Sigmoid colon (tissue), 4 donors: ENCODE results near the gene SNCB.

Experiments used
- EP300 ChIP-seq, 4 donors: sonication (generic); formaldehyde crosslinking; IDR thresholded peaks; one replicate each; pipeline ENCODE4 v1.6.1; 2017; ENCODE audit warnings: antibody characterized with exemption in 4 of 4
- POLR2A ChIP-seq, 2 donors: fragments of 450-650 bp; IDR thresholded peaks; one replicate each; pipeline ENCODE4 v1.6.1; 2016; ENCODE audit warnings: antibody characterized with exemption in 2 of 2, mild to moderate bottlenecking in 2 of 2, moderate library complexity in 2 of 2
- POLR2AphosphoS5 ChIP-seq, 4 donors: sonication (generic); formaldehyde crosslinking; IDR thresholded peaks; one replicate each; pipeline ENCODE4 v1.6.1; 2017; ENCODE audit warnings: antibody characterized with exemption in 4 of 4
- TF ChIP-seq, protein P1 (sequence below), 4 experiments: fragments of 450-650 bp in 3 of 4; fragments of 200-600 bp in 1 of 4; IDR thresholded peaks; one replicate each; pipeline ENCODE4 v1.5.1; 2016 to 2019; ENCODE audit warnings: antibody characterized with exemption in 4 of 4, mild to moderate bottlenecking in 3 of 4, moderate library complexity in 2 of 4

DNA sequence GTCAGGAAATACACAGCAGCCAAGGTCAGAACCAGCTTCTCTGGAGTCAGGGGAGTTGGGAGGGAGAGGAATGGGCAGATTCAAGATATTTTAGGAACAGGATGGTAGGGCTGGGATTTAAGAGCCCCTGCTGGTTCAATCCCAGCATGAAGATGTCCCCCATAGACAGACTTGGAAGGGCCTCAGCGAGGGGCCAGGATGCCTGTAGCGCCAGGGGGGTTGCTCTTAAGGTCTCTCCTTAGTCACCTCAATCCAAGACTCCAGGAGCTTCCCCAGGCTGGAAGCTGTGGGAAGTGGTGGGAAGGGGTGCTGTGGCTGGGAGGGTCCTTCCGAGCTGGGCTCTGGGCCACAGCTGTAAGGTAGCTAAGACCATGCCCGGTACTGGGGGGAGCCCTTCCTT lies 8.9 kb upstream of the SNCB start:
- TF ChIP-seq, protein P1, sequence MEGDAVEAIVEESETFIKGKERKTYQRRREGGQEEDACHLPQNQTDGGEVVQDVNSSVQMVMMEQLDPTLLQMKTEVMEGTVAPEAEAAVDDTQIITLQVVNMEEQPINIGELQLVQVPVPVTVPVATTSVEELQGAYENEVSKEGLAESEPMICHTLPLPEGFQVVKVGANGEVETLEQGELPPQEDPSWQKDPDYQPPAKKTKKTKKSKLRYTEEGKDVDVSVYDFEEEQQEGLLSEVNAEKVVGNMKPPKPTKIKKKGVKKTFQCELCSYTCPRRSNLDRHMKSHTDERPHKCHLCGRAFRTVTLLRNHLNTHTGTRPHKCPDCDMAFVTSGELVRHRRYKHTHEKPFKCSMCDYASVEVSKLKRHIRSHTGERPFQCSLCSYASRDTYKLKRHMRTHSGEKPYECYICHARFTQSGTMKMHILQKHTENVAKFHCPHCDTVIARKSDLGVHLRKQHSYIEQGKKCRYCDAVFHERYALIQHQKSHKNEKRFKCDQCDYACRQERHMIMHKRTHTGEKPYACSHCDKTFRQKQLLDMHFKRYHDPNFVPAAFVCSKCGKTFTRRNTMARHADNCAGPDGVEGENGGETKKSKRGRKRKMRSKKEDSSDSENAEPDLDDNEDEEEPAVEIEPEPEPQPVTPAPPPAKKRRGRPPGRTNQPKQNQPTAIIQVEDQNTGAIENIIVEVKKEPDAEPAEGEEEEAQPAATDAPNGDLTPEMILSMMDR (IDR thresholded peaks at IDR 0.05) = no peak
- no peak for TF ChIP-seq POLR2AphosphoS5 (IDR thresholded peaks at IDR 0.05)
- TF ChIP-seq EP300 (IDR thresholded peaks at IDR 0.05) = no peak
- no peak for TF ChIP-seq POLR2A (IDR thresholded peaks at IDR 0.05)
